ENCODE data around the gene EFR3B.
"Not testable (repeated sequence)": the region's sequence is repeated elsewhere in the genome, so short reads cannot be mapped to it uniquely, and the experiment has no call there.

EFR3B gene

DNA sequence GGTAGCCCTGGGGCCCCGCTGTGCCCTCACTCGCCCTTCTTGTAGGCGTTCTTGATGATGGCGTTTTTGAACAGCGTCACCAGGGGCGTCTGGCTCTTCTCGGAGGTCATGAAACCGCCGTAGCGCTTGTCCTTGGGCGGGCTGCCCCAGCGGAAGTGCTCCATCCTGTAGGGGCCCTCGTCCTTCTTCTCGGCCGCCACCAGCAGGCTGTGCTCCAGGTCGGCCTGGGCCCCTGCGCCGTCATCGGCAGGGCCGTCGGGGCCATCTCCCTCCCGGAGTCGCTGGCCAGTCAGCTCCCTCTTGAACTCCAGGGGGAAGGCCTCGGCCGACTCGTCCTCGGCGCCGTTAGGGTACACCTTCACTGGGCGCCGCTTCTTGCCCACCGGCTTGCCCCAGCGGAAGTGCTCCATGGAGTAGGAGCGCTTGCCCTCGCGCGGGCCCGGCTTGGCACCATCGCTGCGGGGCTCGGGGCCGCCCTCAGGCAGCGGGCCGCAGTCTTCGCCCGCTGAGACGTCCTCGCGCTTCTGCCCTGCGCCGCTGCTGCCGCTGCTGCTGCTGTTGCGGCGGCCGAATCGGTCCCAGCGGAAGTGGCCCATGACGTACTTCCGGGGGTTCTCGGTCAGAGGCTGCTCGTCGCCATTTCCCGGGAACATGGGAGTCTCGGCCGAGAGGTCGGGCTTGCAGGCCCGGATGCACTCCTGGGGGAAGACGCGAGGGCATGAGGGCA lies 119.3 kb downstream of the EFR3B start:
- no peak for TF ChIP-seq CTCF (IDR thresholded peaks at IDR 0.05; ENCODE audit: borderline replicate concordance, control extremely low read depth, extremely low read depth, insufficient read depth, missing control alignments)
- in situ Hi-C loops (cut with MboI; ENCODE audit: low sequenced_read_pairs, unreplicated experiment) = no loop called here
- peak; percentile 66 for DNase-seq (ENCODE audit: low spot score)

- DNase-seq (ENCODE audit: low spot score); in situ Hi-C loops (cut with MboI; ENCODE audit: low sequenced_read_pairs, unreplicated experiment): not testable (repeated sequence)
These were observed 120.2 kb downstream of the EFR3B start for GRCh38 chr2:25162061-25162460.

- TF ChIP-seq CTCF (IDR thresholded peaks at IDR 0.05; ENCODE audit: borderline replicate concordance, control extremely low read depth, extremely low read depth, insufficient read depth, missing control alignments) = no peak
- no peak for DNase-seq (ENCODE audit: low spot score)
- in situ Hi-C loops (cut with MboI; ENCODE audit: low sequenced_read_pairs, unreplicated experiment) = no loop called here
These were observed 122.7 kb downstream of the EFR3B start for GRCh38 chr2:25164561-25164960.

- in situ Hi-C loops (cut with MboI; ENCODE audit: low sequenced_read_pairs, unreplicated experiment) = no loop called here
- TF ChIP-seq CTCF (IDR thresholded peaks at IDR 0.05; ENCODE audit: borderline replicate concordance, control extremely low read depth, extremely low read depth, insufficient read depth, missing control alignments) = peak; percentile 75
- peak; percentile 76 for DNase-seq (ENCODE audit: low spot score)
These were observed 124.4 kb downstream of the EFR3B start for GRCh38 chr2:25165992-25166875.

- in situ Hi-C loops (cut with MboI; ENCODE audit: low sequenced_read_pairs, unreplicated experiment) = no loop called here
- DNase-seq (ENCODE audit: low spot score) = peak; percentile 74
- TF ChIP-seq CTCF (IDR thresholded peaks at IDR 0.05; ENCODE audit: borderline replicate concordance, control extremely low read depth, extremely low read depth, insufficient read depth, missing control alignments) = no peak
These were observed 126.6 kb downstream of the EFR3B start, which contains the start of gene POMC for GRCh38 chr2:25168256-25169072. POMC (minus strand) TSS chr2:25168580; CDS start chr2:25164772, 3,808 bp downstream.

- in situ Hi-C loops (cut with MboI; ENCODE audit: low sequenced_read_pairs, unreplicated experiment) = no loop called here
- no peak for TF ChIP-seq CTCF (IDR thresholded peaks at IDR 0.05; ENCODE audit: borderline replicate concordance, control extremely low read depth, extremely low read depth, insufficient read depth, missing control alignments)
- DNase-seq (ENCODE audit: low spot score) = no peak
These were observed 127.2 kb downstream of the EFR3B start for GRCh38 chr2:25169073-25169470.
